Stimulated activated CD8-positive, alpha-beta memory T cell treated with anti-CD3 and anti-CD28 coated beads, Interleukin-15, amount 100 ng/mL, for 4 hours (primary cell): ENCODE results near the gene OSBPL3.
"Not testable (repeated sequence)": the region's sequence is repeated elsewhere in the genome, so short reads cannot be mapped to it uniquely, and the experiment has no call there.

Experiments used
- DNase-seq, 2 donors: peaks; one replicate each; pipeline ENCODE4 v3.0.0-alpha.2; 2020; ENCODE audit warnings: low read depth in 2 of 2

The OSBPL3 gene

GRCh38 chr7:24979863-24980533 lies at the start of gene OSBPL3:
TSS of gene OSBPL3 (minus strand) at chr7:24980178. CDS start at chr7:24892472, 87,706 bp downstream.
- peak; percentile 91 to 93 for DNase-seq

- DNase-seq: no peak
Observed at GRCh38 chr7:25029075-25029474, 49.1 kb upstream of the OSBPL3 start.

GRCh38 chr7:25028370-25029021 lies 48.5 kb upstream of the OSBPL3 start:
- DNase-seq: peak in 1 of 2 donors; percentile 10

GRCh38 chr7:25026156-25026555 lies 46.2 kb upstream of the OSBPL3 start:
- no peak for DNase-seq

- no peak for DNase-seq
Observed at GRCh38 chr7:25025218-25025671, 45.3 kb upstream of the OSBPL3 start.

- DNase-seq: no peak
Observed at GRCh38 chr7:25024066-25024465, 44.1 kb upstream of the OSBPL3 start.

- DNase-seq: not testable (repeated sequence)
Observed at GRCh38 chr7:25017671-25018070, 37.7 kb upstream of the OSBPL3 start.

GRCh38 chr7:25014756-25015155 lies 34.8 kb upstream of the OSBPL3 start:
- no peak for DNase-seq

GRCh38 chr7:25012710-25013109 lies 32.7 kb upstream of the OSBPL3 start:
- not testable (repeated sequence) for DNase-seq

GRCh38 chr7:25012254-25012653 lies 32.3 kb upstream of the OSBPL3 start:
- DNase-seq: no peak

- DNase-seq: no peak
Observed at GRCh38 chr7:25009257-25009656, 29.3 kb upstream of the OSBPL3 start.

GRCh38 chr7:25007668-25008067 lies 27.7 kb upstream of the OSBPL3 start:
- no peak for DNase-seq

- DNase-seq: no peak
Observed at GRCh38 chr7:25006276-25006675, 26.3 kb upstream of the OSBPL3 start.

GRCh38 chr7:25005658-25006057 lies 25.7 kb upstream of the OSBPL3 start:
- no peak for DNase-seq

- DNase-seq: no peak
Observed at GRCh38 chr7:25002786-25003185, 22.8 kb upstream of the OSBPL3 start.

- no peak for DNase-seq
Observed at GRCh38 chr7:24995466-24995865, 15.5 kb upstream of the OSBPL3 start.

- no peak for DNase-seq
Observed at GRCh38 chr7:24992314-24992713, 12.3 kb upstream of the OSBPL3 start.

- DNase-seq: no peak
Observed at GRCh38 chr7:24991353-24991752, 11.4 kb upstream of the OSBPL3 start.

- DNase-seq: no peak
Observed at GRCh38 chr7:24987331-24987842, 7.4 kb upstream of the OSBPL3 start.

GRCh38 chr7:24982917-24983316 lies 2.9 kb upstream of the OSBPL3 start:
- DNase-seq: no peak

- peak in 1 of 2 donors; percentile 24 for DNase-seq
Observed at GRCh38 chr7:24981171-24981951, 1.4 kb upstream of the OSBPL3 start.

GRCh38 chr7:24980534-24981170 lies 674 bp upstream of the OSBPL3 start:
- DNase-seq: no peak
